SU-DHL-6 (cell line): ENCODE results near the gene SYF2.

Experiments
- EZH2phosphoT487 ChIP-seq: fragments of 200-600 bp; sonication (generic), shearing (Covaris generic); conservative IDR thresholded peaks from 2 replicates; pipeline ENCODE4 v1.6.1; 2018; ENCODE audit warnings: mild to moderate bottlenecking, antibody characterized with exemption, low read length, moderate library complexity, mixed read lengths
- TF ChIP-seq, protein P1 (sequence below): fragments of 200-600 bp; sonication (generic); IDR thresholded peaks from one replicate; pipeline ENCODE4 v1.5.1; 2017; ENCODE audit warnings: antibody characterized with exemption, mild to moderate bottlenecking, low read length, moderate library complexity; ENCODE audit not compliant: insufficient read depth, poor library complexity, severe bottlenecking

DNA sequence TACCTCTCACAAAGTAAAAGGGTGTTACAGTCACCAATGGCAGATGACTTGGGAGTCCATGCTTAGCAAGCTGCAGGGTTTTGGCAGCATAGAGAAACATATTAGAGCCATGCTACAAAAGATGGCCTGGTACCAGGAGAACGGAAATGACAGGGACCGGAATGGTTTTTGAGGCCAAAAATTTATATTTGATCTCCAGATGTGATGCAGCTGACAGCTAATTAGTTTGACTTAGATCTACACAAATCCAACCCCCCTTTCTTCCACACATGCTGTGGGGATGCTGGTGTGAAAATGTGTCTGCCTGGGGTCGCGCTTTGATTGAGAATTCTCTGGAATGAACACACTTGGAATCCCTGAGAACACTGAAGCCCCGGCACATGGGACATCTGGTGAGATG is 26.5 kb downstream of the SYF2 start:
- TF ChIP-seq, protein P1, sequence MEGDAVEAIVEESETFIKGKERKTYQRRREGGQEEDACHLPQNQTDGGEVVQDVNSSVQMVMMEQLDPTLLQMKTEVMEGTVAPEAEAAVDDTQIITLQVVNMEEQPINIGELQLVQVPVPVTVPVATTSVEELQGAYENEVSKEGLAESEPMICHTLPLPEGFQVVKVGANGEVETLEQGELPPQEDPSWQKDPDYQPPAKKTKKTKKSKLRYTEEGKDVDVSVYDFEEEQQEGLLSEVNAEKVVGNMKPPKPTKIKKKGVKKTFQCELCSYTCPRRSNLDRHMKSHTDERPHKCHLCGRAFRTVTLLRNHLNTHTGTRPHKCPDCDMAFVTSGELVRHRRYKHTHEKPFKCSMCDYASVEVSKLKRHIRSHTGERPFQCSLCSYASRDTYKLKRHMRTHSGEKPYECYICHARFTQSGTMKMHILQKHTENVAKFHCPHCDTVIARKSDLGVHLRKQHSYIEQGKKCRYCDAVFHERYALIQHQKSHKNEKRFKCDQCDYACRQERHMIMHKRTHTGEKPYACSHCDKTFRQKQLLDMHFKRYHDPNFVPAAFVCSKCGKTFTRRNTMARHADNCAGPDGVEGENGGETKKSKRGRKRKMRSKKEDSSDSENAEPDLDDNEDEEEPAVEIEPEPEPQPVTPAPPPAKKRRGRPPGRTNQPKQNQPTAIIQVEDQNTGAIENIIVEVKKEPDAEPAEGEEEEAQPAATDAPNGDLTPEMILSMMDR = no peak
- TF ChIP-seq EZH2phosphoT487 = no peak
